GM19035 (cell line): Measurements from ENCODE around the gene DNAH14.

ENCODE experiments used
- ATAC-seq: cut with Tn5 transposase; IDR thresholded peaks from one replicate; pipeline ENCODE4 v1.9.1; 2021; ENCODE audit not compliant: unreplicated experiment

Gene DNAH14

GRCh38 chr1:225425201-225425786 lies 495.8 kb downstream of the DNAH14 start:
- no peak for ATAC-seq

DNA sequence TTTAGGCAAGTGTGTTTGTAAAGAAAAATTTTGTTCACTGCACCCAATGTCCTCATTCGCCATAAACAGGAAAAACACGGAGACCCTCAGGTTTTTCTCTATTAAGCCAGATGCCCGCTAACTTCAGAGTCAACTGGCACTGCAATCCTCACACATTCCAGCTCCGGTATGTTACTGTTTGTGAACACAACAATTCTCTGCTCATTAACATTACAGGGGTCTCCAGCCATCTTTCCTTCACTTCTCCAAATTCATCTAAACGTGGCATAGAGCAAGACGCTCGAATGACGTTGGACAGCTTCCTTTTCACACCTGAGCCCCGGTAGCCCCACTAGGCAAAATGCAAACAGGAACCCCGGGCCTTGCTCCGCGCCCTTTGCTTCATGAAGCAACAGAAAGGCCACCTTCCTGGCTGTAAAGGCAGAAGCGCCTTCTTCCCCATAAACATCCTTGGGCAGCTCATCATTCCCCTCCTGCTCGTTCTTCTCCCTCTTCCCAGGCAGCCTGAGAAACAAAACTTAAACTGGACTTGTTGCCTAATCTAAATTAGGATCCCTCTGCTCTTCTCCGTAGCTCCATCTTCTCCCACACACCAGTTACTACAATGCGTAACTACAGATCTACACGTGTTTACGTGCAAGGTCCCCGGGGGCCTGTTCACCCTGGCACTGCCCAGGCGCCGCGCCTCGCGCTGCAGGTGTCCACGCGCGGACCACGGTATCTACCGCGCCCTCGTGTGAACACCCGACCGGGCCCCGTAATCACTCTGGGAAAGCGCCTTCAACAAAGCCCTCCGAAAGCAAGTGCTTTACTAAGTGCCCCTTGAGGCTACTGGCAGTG lies 497.1 kb downstream of the DNAH14 start:
- ATAC-seq, result no peak

DNA sequence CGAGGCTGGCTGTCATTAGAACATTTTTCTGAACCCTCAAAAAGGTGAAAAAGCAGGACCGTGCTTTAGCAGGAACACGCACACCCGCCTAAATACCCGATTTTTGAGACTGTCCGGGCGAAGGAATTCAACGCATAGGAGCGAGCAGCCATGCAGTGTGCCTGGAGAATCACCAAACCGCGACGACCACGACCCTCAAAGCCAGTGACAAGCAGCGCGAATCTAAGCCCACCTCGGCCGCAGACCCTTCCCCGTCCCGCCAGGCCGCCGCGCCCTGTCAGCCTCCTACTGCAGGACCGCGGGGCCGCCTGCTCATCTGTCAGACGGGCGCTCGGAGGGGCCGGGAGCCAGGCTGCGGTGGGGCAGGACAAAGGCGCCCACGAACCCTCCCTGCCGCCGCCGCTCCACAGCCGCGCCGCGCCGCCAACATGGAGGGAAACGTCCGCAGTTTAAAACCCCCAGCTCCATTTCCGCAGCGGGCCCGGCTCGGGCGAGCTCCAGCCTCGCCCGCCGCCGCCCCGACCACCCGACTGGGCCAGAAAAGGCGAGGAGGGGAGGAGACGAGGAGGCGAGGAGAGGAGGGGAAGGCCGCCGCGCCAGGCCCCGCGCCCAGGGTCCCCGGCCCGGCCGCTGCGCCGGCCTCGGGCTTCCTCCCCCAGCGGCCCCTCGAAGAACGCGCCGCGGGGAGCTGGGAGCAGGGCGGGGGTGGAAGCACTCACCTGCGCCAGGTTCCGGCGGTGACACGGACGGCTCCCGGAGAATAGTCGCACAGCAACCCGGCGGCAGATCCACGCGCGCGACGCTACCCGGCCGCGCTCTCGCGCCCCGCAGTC lies 498.0 kb downstream of the DNAH14 start, which contains the start of gene LBR:
TSS of gene LBR (minus strand) at position 804 of the 833 bp plus-strand sequence. CDS start 3,963 bp downstream, outside the sequence.
- ATAC-seq, result peak; percentile 38

GRCh38 chr1:225428068-225428880 lies 498.8 kb downstream of the DNAH14 start:
- peak; percentile 91 for ATAC-seq

GRCh38 chr1:225428881-225429455 lies 499.5 kb downstream of the DNAH14 start:
- ATAC-seq, result peak; percentile 7

- ATAC-seq, result no peak
Measured at GRCh38 chr1:225430301-225430700, 500.8 kb downstream of the DNAH14 start.

GRCh38 chr1:225431081-225431863 lies 501.8 kb downstream of the DNAH14 start:
- no peak for ATAC-seq

GRCh38 chr1:225434046-225434445 lies 504.6 kb downstream of the DNAH14 start:
- no peak for ATAC-seq

DNA sequence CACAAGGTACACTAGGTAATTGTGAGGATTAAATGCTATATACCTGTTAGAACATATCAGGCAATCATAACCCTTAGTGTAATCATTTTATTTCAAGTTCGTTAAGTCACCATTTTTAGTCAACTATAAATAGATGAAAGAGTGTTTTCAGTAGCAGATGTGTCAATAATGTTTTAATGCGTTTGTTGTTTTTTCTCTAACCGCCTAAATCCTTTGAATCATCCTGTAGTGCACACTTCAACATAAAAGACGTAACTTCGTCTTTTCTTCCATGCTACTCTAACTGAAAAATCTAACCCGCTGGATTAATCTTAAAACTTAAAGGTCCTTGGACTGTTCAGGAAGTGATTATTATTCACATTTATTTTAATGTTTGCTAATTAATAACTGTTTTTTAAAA lies 505.6 kb downstream of the DNAH14 start:
- no peak for ATAC-seq

DNA sequence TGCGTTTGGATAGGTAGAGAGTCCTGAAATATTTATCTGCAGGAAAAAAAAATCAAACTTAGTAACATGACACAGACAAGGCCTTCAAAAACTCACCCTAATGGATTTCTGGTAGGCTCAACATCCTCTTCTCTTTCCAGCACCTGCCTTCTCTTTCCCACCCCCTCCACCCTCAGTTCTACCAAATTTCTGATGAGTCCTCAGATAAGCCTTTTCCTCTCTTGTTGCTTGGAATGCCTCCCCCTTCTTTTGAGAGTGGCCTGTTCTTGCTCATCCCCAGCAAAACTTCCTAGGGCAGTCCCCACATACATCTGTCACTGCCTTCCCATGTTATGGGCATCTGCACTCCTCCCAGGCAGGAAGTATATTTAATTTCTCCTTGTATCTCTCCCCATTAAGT lies 506.0 kb downstream of the DNAH14 start:
- ATAC-seq, result no peak

GRCh38 chr1:225435957-225436392 lies 506.5 kb downstream of the DNAH14 start:
- ATAC-seq, result no peak

DNA sequence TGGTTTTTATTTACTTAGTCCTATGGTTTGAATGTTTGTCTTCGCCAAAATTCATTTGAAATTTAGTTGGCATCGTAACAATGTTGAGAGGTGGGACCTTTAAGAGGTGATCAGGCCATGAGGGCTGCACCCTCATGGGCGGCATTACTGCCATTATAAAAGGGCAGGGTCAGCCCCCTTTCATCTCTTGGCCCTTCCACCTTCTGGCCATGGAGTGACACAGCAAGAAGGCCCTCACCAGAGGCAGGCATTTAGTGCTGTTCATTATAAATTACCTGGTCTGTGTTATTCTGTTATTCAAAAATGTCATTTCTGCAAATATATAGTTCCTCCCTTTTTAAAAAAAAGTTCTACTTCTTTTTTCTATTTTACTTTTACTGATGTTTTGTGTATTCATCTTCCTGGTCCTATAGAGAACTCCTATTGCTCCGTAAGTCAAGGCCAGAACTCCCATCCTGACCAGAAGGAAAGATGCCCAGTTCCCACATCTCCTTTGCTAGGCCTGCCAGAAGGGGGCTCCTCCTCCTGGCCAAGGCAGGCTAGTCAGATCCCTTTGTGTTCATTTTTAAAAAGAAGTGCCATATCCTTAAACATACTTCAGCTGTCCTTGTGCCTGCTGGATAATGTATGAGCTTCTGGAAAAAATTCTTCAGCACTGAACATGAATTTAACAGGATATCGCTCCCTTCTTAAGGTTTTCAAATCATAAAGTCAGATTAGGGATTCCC lies 508.4 kb downstream of the DNAH14 start:
- ATAC-seq, result no peak

DNA sequence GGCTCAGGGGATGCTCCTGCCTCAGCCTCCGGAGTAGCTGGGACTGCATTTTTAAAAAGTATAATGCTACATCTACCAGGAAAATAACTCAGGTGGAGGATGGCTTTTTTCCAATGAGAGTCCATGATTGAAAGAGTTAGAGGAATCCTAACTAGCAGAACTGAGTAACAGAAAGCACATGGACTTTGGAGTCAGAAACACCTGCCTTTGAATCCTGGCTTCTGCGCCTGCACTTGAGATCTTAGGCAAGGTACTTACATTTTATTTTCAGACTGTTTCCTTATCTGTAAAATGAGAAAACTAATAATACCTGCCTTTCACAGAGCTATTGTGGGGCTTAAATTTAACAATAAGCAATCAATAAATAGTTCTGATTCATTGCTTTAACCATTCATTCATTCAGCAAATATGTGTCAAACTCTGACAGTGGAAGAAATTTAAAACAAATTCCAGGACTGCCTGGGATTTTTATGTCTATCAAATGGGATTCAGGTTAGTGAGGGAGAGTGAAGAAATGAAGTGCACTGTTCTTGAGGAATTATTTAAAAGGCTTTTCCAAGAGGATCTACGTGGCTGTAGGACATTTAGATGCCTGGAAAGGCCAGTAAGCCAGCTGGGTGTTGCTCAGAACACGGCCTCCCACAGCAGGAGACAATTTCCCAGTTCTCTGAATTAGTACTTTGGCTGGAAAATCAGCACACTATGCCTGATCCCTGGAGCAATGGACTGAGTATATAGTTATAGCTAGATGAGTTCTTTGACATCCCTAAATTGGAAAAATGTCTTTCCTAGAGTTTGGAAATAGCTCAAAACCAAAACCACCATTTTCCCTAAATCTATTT lies 511.1 kb downstream of the DNAH14 start:
- no peak for ATAC-seq

DNA sequence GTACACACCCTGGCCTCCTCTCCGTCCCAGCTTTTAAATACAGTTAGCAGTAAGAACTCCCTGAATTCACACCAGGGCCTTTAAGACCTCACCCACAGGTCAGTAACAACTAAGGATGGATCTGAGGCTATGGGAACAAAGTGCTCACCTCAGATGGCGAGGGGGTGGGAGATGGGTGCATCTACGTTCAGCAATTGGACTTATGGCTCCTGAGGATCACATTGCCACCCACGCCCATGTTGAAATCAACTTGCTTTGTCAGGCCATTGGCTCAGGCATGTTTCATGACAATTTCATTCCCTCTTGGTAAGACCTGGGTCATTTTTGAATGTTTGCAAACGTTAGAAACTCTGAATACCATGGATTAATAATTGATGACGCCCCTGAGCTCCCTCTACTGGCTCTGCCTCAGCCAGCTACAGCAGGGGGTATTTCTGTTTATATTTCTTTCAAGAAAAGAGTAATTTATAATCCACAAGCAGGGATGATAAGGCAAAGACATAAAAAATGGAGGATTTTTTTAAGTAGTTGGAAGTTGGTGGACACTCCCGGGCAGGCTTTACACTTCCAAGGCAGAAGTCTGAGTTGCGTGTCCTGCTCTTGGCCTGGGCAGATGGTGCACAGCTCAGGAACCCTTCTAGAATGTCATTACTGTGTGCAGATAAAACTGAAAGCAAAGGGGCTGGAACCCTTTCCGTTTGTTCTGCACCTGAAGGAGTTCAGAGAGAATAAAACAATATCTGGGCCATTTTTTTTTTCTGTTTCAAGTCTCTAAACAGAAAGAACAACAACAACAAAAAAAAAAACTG lies 512.0 kb downstream of the DNAH14 start:
- ATAC-seq, result no peak

DNA sequence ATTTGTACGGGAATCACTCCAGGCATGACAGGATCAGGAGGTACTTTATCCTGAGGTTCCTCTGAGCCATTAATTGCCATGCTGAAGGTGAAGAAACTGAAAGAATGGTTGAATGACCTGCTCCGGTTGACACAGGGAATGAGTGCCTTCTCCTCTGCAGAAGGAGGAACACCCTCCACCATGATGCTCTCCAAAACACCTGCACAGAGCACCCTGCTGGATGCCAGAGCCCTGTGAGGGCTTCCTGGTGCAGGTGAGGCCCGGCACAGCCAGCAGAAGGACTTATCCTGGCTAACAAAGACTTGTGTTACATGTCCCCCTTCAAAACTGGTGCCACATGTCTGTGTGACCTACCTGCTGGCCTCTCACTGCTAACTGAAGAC lies 512.6 kb downstream of the DNAH14 start:
- no peak for ATAC-seq

- ATAC-seq, result no peak
Measured at GRCh38 chr1:225445639-225446594, 516.4 kb downstream of the DNAH14 start.
